Fibroblast of mammary gland (primary cell): Measurements from ENCODE around the gene SVBP.
A peak's percentile ranks its signal among the peaks of the same experiment; 100 is the strongest.

Experiments
- DNase-seq: peaks from one replicate; pipeline ENCODE4 v3.0.0-alpha.2; 2010; ENCODE audit warnings: low read depth
- H3K4me3 ChIP-seq: 2 replicates; pipeline ENCODE4 v1.5.1; 2011; ENCODE audit warnings: low read depth, mild to moderate bottlenecking, low read length, moderate library complexity; ENCODE audit not compliant: control insufficient read depth
- TF ChIP-seq, protein P1 (sequence below): conservative IDR thresholded peaks from 2 replicates; pipeline ENCODE4 v1.5.1; 2011; ENCODE audit warnings: low read depth, low read length, inconsistent platforms; ENCODE audit not compliant: control insufficient read depth, insufficient read depth

The SVBP gene

DNA sequence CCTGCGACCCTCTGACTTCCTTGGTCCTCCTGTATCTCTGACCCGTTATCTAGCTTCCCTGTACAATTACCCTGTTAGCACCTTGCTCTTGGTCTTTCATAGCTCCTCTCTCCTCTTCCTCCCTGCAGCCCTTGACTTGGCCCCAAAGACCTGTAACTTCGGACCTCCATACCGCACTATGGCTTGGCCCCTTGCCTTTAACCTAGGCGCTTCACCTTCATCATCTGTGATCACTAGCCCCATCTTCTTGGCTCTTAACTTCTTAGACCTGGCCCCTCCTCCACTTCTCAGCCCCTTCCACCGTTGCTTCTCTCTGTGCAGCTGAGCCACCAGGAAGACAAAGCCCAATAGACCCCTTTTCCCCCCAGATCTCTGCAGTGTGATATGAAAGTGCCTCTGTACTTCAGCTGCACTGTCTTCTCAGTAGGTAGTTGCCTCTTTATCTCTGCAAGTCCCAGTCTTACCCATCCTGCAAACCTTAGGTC is 30.0 kb upstream of the SVBP start:
- DNase-seq = no peak
- TF ChIP-seq, protein P1, sequence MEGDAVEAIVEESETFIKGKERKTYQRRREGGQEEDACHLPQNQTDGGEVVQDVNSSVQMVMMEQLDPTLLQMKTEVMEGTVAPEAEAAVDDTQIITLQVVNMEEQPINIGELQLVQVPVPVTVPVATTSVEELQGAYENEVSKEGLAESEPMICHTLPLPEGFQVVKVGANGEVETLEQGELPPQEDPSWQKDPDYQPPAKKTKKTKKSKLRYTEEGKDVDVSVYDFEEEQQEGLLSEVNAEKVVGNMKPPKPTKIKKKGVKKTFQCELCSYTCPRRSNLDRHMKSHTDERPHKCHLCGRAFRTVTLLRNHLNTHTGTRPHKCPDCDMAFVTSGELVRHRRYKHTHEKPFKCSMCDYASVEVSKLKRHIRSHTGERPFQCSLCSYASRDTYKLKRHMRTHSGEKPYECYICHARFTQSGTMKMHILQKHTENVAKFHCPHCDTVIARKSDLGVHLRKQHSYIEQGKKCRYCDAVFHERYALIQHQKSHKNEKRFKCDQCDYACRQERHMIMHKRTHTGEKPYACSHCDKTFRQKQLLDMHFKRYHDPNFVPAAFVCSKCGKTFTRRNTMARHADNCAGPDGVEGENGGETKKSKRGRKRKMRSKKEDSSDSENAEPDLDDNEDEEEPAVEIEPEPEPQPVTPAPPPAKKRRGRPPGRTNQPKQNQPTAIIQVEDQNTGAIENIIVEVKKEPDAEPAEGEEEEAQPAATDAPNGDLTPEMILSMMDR = no peak
- peak overlapping the region; percentile 89 for H3K4me3 ChIP-seq

DNA sequence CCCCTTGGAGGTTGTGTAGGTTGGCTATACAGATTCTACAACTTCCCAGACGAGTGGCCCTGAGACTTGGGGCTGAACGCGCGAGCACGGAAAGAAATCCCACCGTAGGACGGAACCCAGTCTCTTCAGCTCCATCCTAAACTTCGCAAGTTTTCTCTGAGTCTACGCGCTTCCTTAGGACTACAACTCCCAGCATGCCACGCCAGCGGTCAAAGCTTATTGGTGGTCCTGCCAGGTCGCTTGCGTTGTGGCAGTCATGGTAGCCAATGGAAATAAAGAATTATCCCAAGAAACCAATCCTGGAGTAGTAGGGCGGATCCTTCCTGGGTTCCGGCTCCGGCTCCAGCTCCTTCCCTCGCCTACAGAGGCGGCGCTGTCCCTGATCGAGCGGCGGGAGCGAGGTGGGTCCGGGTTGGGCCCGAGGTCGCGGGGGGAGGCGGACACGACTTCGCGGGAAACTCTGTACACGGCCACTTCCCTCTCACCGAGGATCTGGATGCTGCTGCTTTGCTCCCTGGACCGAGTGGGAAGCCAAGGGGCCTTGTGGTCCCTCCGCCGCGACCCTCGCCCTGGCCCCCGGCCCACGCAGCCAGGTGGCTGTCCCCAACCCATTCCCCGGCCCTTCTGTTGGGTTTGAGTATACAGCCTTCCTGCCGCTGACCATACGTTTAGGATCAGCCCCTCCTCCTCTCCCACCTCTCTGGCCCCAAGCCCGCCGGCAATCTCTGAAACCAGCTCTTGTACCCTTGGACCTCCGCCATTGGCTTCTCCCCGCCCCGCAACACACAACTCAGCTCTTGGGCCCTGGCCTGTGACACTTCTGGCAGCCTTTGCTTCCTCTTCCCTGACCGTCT is 29.3 kb upstream of the SVBP start, which contains the start of gene ZNF691:
Gene ZNF691, plus strand, starts transcription at position 357 of the 854 bp plus-strand sequence. CDS start 3,046 bp downstream, outside the sequence.
- peak; percentile 98 for DNase-seq
- peak within 1 kb of the TSS; percentile 89 for H3K4me3 ChIP-seq
- TF ChIP-seq, protein P1 = peak; percentile 41

DNA sequence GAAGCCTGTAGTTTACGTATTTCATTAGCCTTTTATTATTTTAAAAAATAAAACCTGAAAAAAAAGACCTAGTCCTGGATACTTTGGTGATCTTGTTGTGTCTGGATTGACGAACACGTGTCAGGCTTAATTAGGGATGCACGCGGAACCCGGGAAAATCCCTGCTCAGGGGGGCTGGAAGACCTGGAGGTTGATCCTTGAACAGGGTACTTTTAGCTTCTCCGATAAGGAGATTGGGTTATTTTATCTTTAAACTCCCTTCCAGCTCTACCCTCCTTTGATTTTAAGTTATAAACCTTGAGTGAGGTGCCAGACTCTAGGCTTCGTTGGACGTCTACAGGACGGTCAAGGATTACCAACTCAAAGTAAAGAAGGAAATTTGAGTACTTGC is 28.7 kb upstream of the SVBP start:
- TF ChIP-seq, protein P1 = no peak
- H3K4me3 ChIP-seq = peak overlapping the region; percentile 89
- DNase-seq = no peak

DNA sequence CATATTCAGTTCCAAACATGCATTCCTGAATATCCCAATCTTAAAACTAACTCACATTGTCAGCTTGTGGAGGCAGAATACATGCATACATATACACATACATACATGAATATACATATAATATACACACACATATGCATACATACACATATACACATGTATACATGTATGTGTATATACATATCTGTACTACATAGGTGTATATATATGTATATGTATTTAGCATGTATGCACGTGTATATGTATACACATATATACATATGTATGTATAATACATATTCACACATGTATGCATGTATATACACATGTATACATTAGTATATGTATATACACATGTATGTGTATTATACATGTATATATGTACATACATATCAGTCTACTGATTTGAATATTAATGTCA is 28.0 kb upstream of the SVBP start:
- H3K4me3 ChIP-seq = peak overlapping the region; percentile 89
- no peak for DNase-seq
- TF ChIP-seq, protein P1 = no peak

DNA sequence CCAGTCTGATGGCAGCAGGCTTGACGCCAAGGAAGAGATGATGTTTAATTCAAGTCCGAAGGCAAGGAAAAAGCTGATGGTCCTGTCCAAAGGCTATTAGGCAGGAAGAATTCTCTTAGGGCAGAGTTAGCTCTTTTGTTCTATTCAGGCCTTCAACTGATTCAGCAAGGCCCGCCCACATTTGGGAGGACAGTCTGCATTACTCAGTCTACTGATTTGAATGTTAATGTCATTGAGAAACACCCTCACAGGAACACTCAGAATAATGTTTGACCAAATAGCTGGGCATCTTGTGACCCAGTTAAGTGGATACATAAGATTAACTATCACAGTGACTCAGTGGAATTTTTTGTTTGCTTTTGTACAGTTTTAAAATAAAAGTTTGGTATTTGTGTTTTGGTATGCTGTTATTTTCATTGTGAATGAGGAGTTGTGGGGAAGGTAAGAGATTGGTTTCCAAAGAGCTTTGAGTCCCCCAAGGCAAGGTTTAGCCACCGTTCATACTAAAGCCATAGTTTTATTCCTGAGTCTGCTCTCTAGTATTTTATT is 27.5 kb upstream of the SVBP start:
- TF ChIP-seq, protein P1 = no peak
- DNase-seq = peak; percentile 69
- H3K4me3 ChIP-seq = no peak overlapping the region

DNA sequence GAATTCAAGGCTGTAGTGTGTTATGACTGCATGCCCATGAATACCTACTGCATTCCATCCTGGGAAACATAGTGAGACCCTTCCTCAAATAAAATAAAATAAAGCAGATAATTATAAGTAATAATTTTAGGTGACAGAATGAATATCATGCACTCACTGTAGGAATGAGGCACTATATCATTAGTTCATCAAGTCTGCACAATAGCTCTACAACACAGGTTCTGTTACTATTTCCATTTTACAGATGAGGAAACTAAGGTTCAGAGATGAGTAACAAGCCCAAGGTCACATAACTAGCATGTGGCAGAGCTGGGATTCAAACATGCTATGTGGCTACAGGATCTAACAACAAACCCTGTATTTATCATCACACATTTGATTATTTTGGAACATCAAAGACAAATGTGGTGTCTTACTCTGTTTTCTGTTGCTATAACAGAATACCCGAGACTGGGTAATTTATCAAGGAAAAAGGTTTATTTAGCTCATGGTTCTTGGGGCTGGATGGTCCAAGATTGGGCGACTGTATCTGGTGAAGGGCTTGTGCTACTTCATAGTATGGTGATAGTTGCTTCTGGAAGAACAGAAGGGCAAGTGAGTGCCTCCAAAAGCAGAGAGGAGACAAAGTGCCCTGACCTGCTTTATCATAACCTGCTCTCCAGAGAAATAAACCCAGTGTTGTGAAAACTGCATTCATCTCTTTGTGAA is 24.4 kb upstream of the SVBP start:
- no peak for DNase-seq
- H3K4me3 ChIP-seq = no peak overlapping the region
- TF ChIP-seq, protein P1 = no peak
